LNCAP (cell line): ENCODE results near the gene PAPPA2.

Experiments
- CTCF ChIP-seq: fragments of 450-650 bp; IDR thresholded peaks from 2 replicates; pipeline ENCODE4 v1.5.1; 2017; ENCODE audit warnings: mild to moderate bottlenecking

PAPPA2 gene

GRCh38 chr1:176601348-176601747 lies 138.4 kb downstream of the PAPPA2 start:
- no peak for TF ChIP-seq CTCF

- no peak for TF ChIP-seq CTCF
Measured at GRCh38 chr1:176602388-176603004, 139.5 kb downstream of the PAPPA2 start.

GRCh38 chr1:176603696-176604095 lies 140.7 kb downstream of the PAPPA2 start:
- TF ChIP-seq CTCF = no peak

GRCh38 chr1:176604461-176604860 lies 141.5 kb downstream of the PAPPA2 start:
- no peak for TF ChIP-seq CTCF

- no peak for TF ChIP-seq CTCF
Measured at GRCh38 chr1:176605176-176605575, 142.2 kb downstream of the PAPPA2 start.

- no peak for TF ChIP-seq CTCF
Measured at GRCh38 chr1:176609556-176610408, 146.8 kb downstream of the PAPPA2 start.

GRCh38 chr1:176612791-176613190 lies 149.8 kb downstream of the PAPPA2 start:
- TF ChIP-seq CTCF = no peak
